Mesenteric fat pad (tissue), 1 donor: ENCODE measurements around the gene CFAP251. TPM values are rescaled to one million over a fixed set of nuclear protein-coding genes. Genes with fewer than 3 reads are reported as not detected.
A peak's percentile ranks its signal among the peaks of the same experiment; 100 is the strongest.
"Not testable (repeated sequence)": the region's sequence is repeated elsewhere in the genome, so short reads cannot be mapped to it uniquely, and the experiment has no call there.

ENCODE experiments used
- DNase-seq: peaks from one replicate; pipeline ENCODE4 v3.0.0-alpha.2; 2020; ENCODE audit warnings: low spot score
- long read RNA-seq: library from polyadenylated mRNA; unstranded; transcript quantifications from one replicate; pipeline ENCODE4 v2.0.0, GENCODE V29; 2020
- total RNA-seq: library from RNA; stranded (reverse); fragmentation: NEBNext Ultra II Directional; extraction: Animal tissue kit (Norgen Biotek cat#: 25700); gene quantifications from one replicate; pipeline ENCODE4 v1.2.1, GENCODE V29; 2021
- donor health status: DM: yes; HTN: yes; CAD: no.

CFAP251 gene
- total RNA-seq = 2.1 TPM
- long read RNA-seq, partial matches to known transcripts = 0 of 5 reads
- long read RNA-seq, other reads (novel, unspliced or antisense) = 5 of 5 reads

- DNase-seq = peak; percentile 98
Measured at GRCh38 chr12:121917950-121918678, at the start of gene CFAP251. Gene CFAP251 (plus strand): TSS chr12:121918592. CDS start chr12:121921306, 2,714 bp downstream.

- not testable (repeated sequence) for DNase-seq
Measured at GRCh38 chr12:121869229-121869628, 49.2 kb upstream of the CFAP251 start.

- DNase-seq = no peak
Measured at GRCh38 chr12:121871467-121871866, 46.9 kb upstream of the CFAP251 start.

- no peak for DNase-seq
Measured at GRCh38 chr12:121872546-121873215, 45.7 kb upstream of the CFAP251 start.

GRCh38 chr12:121873216-121873569, 45.2 kb upstream of the CFAP251 start:
- DNase-seq = no peak

GRCh38 chr12:121874071-121874470, 44.3 kb upstream of the CFAP251 start:
- no peak for DNase-seq

GRCh38 chr12:121875582-121875981, 42.8 kb upstream of the CFAP251 start:
- no peak for DNase-seq

- not testable (repeated sequence) for DNase-seq
Measured at GRCh38 chr12:121876080-121876447, 42.3 kb upstream of the CFAP251 start.

- no peak for DNase-seq
Measured at GRCh38 chr12:121883315-121883660, 35.1 kb upstream of the CFAP251 start.

GRCh38 chr12:121885129-121885528, 33.3 kb upstream of the CFAP251 start:
- DNase-seq = not testable (repeated sequence)

- no peak for DNase-seq
Measured at GRCh38 chr12:121888083-121888477, 30.3 kb upstream of the CFAP251 start.

GRCh38 chr12:121888478-121889273, 29.7 kb upstream of the CFAP251 start, which contains the start of gene PSMD9:
Gene PSMD9 (plus strand): TSS chr12:121888790. CDS start chr12:121888857, 67 bp downstream.
- DNase-seq = peak; percentile 100

GRCh38 chr12:121889274-121889624, 29.1 kb upstream of the CFAP251 start:
- DNase-seq = no peak

GRCh38 chr12:121889661-121890060, 28.7 kb upstream of the CFAP251 start:
- not testable (repeated sequence) for DNase-seq

- no peak for DNase-seq
Measured at GRCh38 chr12:121892673-121893561, 25.5 kb upstream of the CFAP251 start.

GRCh38 chr12:121893961-121894460, 24.4 kb upstream of the CFAP251 start:
- no peak for DNase-seq

GRCh38 chr12:121894633-121895032, 23.8 kb upstream of the CFAP251 start:
- DNase-seq = no peak

- DNase-seq = no peak
Measured at GRCh38 chr12:121898287-121898686, 20.1 kb upstream of the CFAP251 start.

GRCh38 chr12:121899590-121899989, 18.8 kb upstream of the CFAP251 start:
- DNase-seq = no peak

GRCh38 chr12:121903202-121903601, 15.2 kb upstream of the CFAP251 start:
- DNase-seq = no peak

GRCh38 chr12:121905746-121906145, 12.6 kb upstream of the CFAP251 start:
- no peak for DNase-seq
